ENCODE data around the gene MBIP.

Gene MBIP

DNA sequence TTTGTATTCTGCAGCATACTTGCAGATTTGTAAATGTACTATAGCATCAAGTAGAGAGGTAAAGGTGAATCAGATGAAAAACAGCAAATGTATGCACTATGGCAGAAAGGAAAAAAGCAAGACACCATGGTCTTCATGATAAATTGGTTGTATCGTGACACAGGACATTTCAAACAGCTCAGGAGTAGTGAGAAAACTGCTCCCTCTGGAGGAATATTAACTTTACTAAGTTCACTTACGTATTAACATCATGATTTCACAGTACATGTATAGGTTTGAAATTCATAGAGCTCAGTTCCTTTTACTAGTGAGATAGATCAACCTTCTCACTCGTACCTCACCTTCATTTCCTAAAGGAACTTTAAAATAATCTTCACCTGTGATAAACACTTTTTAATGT is 6.5 kb downstream of the MBIP start:
- TF ChIP-seq, protein P1, sequence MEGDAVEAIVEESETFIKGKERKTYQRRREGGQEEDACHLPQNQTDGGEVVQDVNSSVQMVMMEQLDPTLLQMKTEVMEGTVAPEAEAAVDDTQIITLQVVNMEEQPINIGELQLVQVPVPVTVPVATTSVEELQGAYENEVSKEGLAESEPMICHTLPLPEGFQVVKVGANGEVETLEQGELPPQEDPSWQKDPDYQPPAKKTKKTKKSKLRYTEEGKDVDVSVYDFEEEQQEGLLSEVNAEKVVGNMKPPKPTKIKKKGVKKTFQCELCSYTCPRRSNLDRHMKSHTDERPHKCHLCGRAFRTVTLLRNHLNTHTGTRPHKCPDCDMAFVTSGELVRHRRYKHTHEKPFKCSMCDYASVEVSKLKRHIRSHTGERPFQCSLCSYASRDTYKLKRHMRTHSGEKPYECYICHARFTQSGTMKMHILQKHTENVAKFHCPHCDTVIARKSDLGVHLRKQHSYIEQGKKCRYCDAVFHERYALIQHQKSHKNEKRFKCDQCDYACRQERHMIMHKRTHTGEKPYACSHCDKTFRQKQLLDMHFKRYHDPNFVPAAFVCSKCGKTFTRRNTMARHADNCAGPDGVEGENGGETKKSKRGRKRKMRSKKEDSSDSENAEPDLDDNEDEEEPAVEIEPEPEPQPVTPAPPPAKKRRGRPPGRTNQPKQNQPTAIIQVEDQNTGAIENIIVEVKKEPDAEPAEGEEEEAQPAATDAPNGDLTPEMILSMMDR (IDR thresholded peaks at IDR 0.05; ENCODE audit: low read length, missing control alignments): no peak
- no peak overlapping the region for H3K4me3 ChIP-seq (replicated peaks; ENCODE audit: low read depth, low read length)
- no peak for DNase-seq (ENCODE audit: low read depth)

DNA sequence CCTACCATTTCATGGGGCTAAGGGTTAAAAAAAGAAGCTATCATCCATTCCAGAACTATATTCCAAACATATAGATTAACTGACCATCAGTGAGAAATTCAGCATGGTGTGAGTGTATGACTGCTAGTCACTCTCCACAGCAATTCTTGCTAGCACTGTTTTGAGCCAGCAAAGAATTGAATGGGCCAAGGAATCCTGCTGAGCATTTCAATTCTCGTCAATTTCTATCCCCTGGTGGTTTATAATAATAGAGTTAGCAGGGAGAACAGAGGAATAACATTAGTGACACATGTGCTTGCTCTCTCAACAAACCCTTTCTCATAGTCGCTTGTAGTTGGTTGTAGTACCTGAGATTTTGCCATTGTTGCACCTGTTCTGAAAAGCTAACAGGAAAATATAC is 7.2 kb downstream of the MBIP start:
- no peak for DNase-seq (ENCODE audit: low read depth)
- no peak overlapping the region for H3K4me3 ChIP-seq (replicated peaks; ENCODE audit: low read depth, low read length)
- TF ChIP-seq, protein P1 (IDR thresholded peaks at IDR 0.05; ENCODE audit: low read length, missing control alignments): no peak

DNA sequence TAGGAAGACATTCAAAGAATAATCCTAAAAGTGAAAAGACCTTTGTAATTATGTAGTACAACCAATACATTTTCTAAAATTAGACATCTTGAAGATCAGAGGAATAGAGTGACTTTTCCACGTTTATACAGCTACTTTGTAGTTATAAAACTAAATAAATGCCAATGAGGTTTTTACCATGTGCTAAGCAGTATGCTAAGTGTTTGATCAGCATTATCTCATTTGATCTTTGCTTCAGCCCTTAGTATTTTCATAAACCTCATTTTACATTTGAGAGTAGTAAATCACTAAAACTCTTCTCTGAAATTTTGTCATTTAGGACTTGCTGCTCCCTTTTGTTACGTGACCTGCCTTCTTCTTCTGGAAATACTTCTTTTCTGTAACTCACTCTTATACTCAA is 13.6 kb downstream of the MBIP start:
- TF ChIP-seq, protein P1 (IDR thresholded peaks at IDR 0.05; ENCODE audit: low read length, missing control alignments): no peak
- no peak overlapping the region for H3K4me3 ChIP-seq (replicated peaks; ENCODE audit: low read depth, low read length)
- no peak for DNase-seq (ENCODE audit: low read depth)

DNA sequence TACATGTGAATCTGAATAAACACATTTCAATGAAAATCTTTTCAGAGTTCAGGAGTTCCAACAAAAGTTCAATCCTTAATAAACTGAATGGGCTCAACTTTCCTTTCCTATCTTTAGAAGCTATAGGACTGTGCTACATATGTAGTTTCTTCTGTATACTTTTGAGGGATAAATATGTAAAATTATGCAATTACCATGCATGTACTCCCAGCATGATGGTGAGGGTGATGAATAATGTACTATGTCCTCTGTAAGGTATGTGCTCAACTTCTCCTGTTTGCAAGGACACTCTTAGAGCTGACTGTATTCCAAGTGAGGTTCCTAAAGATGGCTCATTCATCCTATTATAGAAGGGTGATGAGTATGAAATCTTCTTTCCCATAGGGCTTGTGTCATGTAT is 15.5 kb downstream of the MBIP start:
- H3K4me3 ChIP-seq (replicated peaks; ENCODE audit: low read depth, low read length): no peak overlapping the region
- TF ChIP-seq, protein P1 (IDR thresholded peaks at IDR 0.05; ENCODE audit: low read length, missing control alignments): no peak
- DNase-seq (ENCODE audit: low read depth): no peak

DNA sequence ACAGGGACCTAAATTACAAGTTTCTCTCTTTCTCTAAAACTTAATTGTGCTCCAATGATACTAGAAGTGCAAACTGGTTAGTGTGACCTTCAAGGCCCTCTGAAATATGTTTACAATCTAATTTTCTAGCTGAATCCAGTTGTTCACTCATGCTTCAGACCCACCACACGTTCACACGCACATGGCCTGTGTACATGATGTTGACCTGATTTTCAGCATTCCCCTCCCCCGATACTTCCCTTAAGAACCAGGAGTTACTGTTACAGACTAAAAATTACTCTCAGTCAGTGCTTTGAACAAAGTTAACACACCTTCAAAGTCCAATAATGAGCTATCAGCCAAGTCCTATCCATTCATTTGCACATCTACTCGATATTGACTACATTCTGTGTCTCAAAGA is 16.5 kb downstream of the MBIP start:
- H3K4me3 ChIP-seq (replicated peaks; ENCODE audit: low read depth, low read length): no peak overlapping the region
- TF ChIP-seq, protein P1 (IDR thresholded peaks at IDR 0.05; ENCODE audit: low read length, missing control alignments): no peak
- DNase-seq (ENCODE audit: low read depth): no peak

DNA sequence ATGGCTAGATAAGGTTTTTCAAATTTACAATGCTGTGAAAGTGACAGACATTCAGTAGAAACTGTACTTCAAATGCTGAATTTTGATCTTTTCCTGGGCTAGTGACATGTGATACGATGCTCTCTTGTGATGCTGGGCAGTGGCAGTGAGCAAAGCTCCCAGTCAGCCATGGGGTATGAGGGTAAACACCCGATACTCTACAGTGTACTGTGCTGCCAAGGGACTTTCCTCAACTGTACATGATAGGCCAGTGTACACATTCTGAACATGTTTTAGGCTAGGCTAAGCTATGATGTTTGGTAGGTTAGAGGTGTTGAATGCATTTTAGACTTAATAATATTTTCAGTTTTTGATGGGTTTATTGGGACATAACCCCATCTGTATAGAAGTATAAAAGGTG is 17.6 kb downstream of the MBIP start:
- H3K4me3 ChIP-seq (replicated peaks; ENCODE audit: low read depth, low read length): no peak overlapping the region
- DNase-seq (ENCODE audit: low read depth): no peak
- TF ChIP-seq, protein P1 (IDR thresholded peaks at IDR 0.05; ENCODE audit: low read length, missing control alignments): no peak

DNA sequence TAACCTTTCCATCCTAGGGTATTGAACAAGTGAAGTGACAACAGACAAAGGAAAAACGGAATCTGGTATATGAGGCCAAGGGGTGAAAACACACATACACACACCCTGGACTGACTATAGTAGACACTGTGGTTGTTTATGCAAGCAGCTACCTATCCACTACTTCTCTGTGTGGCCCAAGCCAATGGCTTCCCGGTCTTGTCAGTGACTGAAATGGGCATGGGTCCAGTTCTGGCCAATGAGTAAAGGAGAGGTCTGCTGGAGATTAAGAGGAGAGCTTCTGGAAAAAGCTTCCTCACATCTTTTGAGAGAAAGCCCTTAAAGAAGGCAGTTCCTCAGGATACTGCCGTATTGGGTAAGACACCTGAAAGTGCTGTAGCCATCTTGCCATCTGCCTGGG is 19.3 kb downstream of the MBIP start:
- TF ChIP-seq, protein P1 (IDR thresholded peaks at IDR 0.05; ENCODE audit: low read length, missing control alignments): no peak
- H3K4me3 ChIP-seq (replicated peaks; ENCODE audit: low read depth, low read length): no peak overlapping the region
- peak; percentile 6 for DNase-seq (ENCODE audit: low read depth)
